ENCODE data around the gene PCDHA4. TPM values are rescaled to one million over a fixed set of nuclear protein-coding genes. Genes with fewer than 3 reads are reported as not detected.
"Not testable (repeated sequence)": the region's sequence is repeated elsewhere in the genome, so short reads cannot be mapped to it uniquely, and the experiment has no call there.

Gene PCDHA4
- total RNA-seq, 1 donor from 2014 or later = not detected

DNA sequence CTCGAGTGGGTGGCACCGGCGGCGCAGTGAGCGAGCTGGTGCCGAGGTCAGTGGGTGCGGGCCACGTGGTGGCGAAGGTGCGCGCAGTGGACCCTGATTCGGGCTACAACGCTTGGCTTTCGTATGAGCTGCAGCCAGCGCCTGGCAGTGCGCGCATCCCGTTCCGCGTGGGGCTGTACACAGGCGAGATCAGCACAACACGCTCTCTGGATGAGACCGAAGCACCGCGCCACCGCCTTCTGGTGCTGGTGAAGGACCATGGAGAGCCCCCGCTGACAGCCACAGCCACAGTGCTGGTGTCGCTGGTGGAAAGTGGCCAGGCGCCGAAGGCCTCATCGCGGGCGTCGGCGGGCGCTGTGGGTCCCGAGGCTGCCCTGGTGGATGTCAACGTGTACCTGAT is 16.6 kb downstream of the PCDHA4 start:
- ChIA-PET POLR2A (no interaction called here), CTCF (no interaction called here)
- intact Hi-C loops (cut with micrococcal nuclease) = no loop called here

DNA sequence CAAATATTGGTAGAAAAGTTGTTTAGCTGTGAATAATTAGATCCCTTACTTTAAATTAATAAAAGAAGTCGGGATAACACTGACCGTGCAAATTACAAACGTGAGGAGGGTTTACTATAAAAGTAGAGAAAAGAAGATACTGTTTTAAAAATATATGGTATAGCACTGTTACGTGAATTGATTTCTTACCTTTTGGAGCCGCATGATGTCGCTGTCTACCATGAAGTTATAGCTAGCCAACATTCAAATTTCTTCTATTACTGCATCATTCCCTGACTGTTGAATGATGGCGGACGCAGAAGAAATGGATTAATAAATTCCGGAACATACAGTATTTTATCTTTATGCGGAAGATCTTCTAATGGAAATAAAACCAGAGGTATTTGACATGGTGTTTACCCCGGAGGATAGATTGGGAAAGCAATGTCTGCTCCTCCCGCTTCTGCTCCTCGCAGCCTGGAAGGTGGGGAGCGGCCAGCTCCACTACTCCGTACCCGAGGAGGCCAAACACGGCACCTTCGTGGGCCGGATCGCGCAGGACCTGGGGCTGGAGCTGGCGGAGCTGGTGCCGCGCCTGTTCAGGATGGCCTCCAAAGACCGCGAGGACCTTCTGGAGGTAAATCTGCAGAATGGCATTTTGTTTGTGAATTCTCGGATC is 21.0 kb downstream of the PCDHA4 start, which contains the start of gene PCDHA6:
TSS of gene PCDHA6 (plus strand) at position 257 of the 658 bp plus-strand sequence. CDS start at position 389, 132 bp downstream.
- POLR2A ChIA-PET = no interaction called here
- TF ChIP-seq, protein P1, sequence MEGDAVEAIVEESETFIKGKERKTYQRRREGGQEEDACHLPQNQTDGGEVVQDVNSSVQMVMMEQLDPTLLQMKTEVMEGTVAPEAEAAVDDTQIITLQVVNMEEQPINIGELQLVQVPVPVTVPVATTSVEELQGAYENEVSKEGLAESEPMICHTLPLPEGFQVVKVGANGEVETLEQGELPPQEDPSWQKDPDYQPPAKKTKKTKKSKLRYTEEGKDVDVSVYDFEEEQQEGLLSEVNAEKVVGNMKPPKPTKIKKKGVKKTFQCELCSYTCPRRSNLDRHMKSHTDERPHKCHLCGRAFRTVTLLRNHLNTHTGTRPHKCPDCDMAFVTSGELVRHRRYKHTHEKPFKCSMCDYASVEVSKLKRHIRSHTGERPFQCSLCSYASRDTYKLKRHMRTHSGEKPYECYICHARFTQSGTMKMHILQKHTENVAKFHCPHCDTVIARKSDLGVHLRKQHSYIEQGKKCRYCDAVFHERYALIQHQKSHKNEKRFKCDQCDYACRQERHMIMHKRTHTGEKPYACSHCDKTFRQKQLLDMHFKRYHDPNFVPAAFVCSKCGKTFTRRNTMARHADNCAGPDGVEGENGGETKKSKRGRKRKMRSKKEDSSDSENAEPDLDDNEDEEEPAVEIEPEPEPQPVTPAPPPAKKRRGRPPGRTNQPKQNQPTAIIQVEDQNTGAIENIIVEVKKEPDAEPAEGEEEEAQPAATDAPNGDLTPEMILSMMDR (IDR thresholded peaks at IDR 0.05) = no peak
- H3K36me3 Mint-ChIP-seq (ENCODE audit: low read depth) = peaks cover 2% of the 10 kb centered on the region
- no peak within 1 kb of the TSS for H3K27ac Mint-ChIP-seq
- intact Hi-C loops (cut with micrococcal nuclease) = no loop called here
- H3K27me3 Mint-ChIP-seq = peaks cover 16% of the 10 kb centered on the region
- CTCF ChIA-PET = no interaction called here
- ATAC-seq (ENCODE audit: low read depth) (no peak), DNase-seq (no peak)
- peaks cover 10% of the 10 kb centered on the region for H3K9me3 Mint-ChIP-seq
- no peak within 1 kb of the TSS for H3K4me3 Mint-ChIP-seq
- no peaks in the 10 kb centered on the region for H3K4me1 Mint-ChIP-seq

More for the DNA sequence above, 16.6 kb downstream of the PCDHA4 start:
- TF ChIP-seq, protein P1 (IDR thresholded peaks at IDR 0.05) = no peak
- no peak for ATAC-seq (ENCODE audit: low read depth)
- no peak overlapping the region for H3K4me3 Mint-ChIP-seq
- peaks cover 9% of the 10 kb centered on the region for H3K27me3 Mint-ChIP-seq
- no peak for DNase-seq
- H3K36me3 Mint-ChIP-seq (ENCODE audit: low read depth) = peaks cover 2% of the 10 kb centered on the region
- no peaks in the 10 kb centered on the region for H3K4me1 Mint-ChIP-seq
- peaks cover 6% of the 10 kb centered on the region for H3K9me3 Mint-ChIP-seq
- H3K27ac Mint-ChIP-seq = no peak overlapping the region

DNA sequence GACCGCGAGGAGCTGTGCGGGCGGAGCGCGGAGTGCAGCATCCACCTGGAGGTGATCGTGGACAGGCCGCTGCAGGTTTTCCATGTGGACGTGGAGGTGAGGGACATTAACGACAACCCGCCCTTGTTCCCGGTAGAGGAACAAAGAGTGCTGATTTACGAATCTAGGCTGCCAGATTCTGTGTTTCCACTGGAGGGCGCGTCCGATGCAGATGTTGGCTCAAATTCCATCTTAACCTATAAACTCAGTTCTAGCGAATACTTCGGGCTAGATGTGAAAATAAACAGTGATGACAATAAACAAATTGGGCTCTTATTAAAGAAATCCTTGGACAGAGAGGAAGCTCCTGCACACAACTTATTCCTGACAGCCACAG is 21.5 kb downstream of the PCDHA4 start:
- intact Hi-C loops (cut with micrococcal nuclease) = no loop called here
- Mint-ChIP-seq H3K4me3 (no peak overlapping the region), H3K9me3 (peaks cover 10% of the 10 kb centered on the region), H3K27me3 (peaks cover 18% of the 10 kb centered on the region), H3K27ac (no peak overlapping the region), H3K36me3 (ENCODE audit: low read depth) (peaks cover 2% of the 10 kb centered on the region), H3K4me1 (no peaks in the 10 kb centered on the region)
- ChIA-PET CTCF (no interaction called here), POLR2A (no interaction called here)
- ATAC-seq (ENCODE audit: low read depth) (no peak), DNase-seq (no peak)
- TF ChIP-seq, protein P1 (IDR thresholded peaks at IDR 0.05) = no peak

DNA sequence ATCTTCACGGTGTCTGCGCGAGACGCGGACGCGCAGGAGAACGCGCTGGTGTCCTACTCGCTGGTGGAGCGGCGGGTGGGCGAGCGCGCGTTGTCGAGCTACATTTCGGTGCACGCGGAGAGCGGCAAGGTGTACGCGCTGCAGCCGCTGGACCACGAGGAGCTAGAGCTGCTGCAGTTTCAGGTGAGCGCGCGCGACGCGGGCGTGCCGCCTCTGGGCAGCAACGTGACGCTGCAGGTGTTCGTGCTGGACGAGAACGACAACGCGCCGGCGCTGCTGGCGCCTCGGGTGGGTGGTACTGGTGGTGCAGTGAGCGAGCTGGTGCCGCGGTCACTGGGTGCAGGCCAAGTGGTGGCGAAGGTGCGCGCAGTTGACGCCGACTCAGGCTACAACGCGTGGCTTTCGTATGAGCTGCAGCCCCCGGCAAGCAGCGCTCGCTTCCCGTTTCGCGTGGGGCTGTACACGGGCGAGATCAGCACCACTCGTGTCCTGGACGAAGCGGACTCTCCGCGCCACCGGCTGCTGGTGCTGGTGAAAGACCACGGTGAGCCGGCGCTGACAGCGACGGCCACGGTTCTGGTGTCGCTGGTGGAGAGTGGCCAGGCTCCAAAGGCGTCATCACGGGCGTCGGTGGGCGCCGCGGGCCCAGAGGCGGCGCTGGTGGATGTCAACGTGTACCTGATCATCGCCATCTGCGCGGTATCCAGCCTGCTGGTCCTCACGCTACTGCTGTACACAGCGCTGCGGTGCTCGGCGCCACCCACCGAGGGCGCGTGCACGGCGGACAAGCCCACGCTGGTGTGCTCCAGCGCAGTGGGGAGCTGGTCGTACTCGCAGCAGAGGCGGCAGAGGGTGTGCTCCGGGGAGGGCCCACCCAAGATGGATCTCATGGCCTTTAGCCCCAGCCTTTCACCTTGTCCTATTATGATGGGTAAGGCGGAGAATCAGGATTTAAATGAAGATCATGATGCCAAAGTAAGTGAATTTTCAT is 22.9 kb downstream of the PCDHA4 start:
- CTCF ChIA-PET; DNase-seq; H3K4me1 Mint-ChIP-seq; H3K4me3 Mint-ChIP-seq; ATAC-seq (ENCODE audit: low read depth); intact Hi-C loops (cut with micrococcal nuclease); H3K9me3 Mint-ChIP-seq; H3K27ac Mint-ChIP-seq; H3K36me3 Mint-ChIP-seq (ENCODE audit: low read depth); POLR2A ChIA-PET: not testable (repeated sequence)
- H3K27me3 Mint-ChIP-seq = peaks cover 26% of the 10 kb centered on the region

DNA sequence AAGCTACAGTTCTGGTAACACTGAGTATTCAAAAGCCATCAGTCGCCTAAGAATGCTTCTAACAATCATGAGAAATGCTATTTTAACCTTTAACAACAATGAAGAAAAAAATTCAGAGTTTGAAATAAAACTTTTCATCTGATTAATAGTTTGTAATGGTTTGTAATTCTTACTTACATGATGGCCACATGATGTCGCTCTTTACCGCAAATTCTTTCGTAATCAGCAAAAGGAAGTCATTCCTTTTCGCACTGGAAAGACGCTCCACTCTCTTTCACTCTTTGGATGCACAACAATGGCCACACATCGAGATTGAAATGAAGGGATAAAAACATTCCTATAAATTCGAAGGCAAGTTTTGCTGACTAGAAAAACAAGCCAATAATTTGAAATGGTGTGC is 27.1 kb downstream of the PCDHA4 start, which contains the start of gene PCDHA7:
TSS of gene PCDHA7 (plus strand) at position 277 of the 400 bp plus-strand sequence. CDS start at position 392, 115 bp downstream.
- peaks cover 14% of the 10 kb centered on the region for H3K27me3 Mint-ChIP-seq
- ChIA-PET CTCF (no interaction called here), POLR2A (no interaction called here)
- DNase-seq (no peak), ATAC-seq (ENCODE audit: low read depth) (no peak)
- H3K27ac Mint-ChIP-seq = no peak within 1 kb of the TSS
- H3K4me3 Mint-ChIP-seq = no peak within 1 kb of the TSS
- H3K9me3 Mint-ChIP-seq = peaks cover 4% of the 10 kb centered on the region
- H3K36me3 Mint-ChIP-seq (ENCODE audit: low read depth) = no peaks in the 10 kb centered on the region
- no peaks in the 10 kb centered on the region for H3K4me1 Mint-ChIP-seq
- intact Hi-C loops (cut with micrococcal nuclease) = no loop called here
- TF ChIP-seq, protein P1 (IDR thresholded peaks at IDR 0.05) = no peak

DNA sequence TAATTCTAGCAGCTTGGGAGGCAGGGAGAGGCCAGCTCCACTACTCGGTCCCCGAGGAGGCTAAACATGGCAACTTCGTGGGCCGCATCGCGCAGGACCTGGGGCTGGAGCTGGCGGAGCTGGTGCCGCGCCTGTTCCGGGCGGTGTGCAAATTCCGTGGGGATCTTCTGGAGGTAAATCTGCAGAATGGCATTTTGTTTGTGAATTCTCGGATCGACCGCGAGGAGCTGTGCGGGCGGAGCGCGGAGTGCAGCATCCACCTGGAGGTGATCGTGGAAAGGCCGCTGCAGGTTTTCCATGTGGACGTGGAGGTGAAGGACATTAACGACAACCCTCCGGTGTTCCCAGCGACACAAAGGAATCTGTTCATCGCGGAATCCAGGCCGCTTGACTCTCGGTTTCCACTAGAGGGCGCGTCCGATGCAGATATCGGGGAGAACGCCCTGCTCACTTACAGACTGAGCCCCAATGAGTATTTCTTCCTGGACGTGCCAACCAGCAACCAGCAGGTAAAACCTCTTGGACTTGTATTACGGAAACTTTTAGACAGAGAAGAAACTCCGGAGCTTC is 27.7 kb downstream of the PCDHA4 start:
- H3K9me3 Mint-ChIP-seq; intact Hi-C loops (cut with micrococcal nuclease); ATAC-seq (ENCODE audit: low read depth); DNase-seq; H3K4me3 Mint-ChIP-seq; H3K4me1 Mint-ChIP-seq; CTCF ChIA-PET; H3K36me3 Mint-ChIP-seq (ENCODE audit: low read depth); H3K27ac Mint-ChIP-seq; POLR2A ChIA-PET: not testable (repeated sequence)
- H3K27me3 Mint-ChIP-seq = peaks cover 14% of the 10 kb centered on the region

Data from activated B cell treated with CpG ODN at 0.5 μM for 24 hours (primary cell).